HL-60 (cell line): ENCODE results near the gene NOS1AP.
A peak's percentile ranks its signal among the peaks of the same experiment; 100 is the strongest.

Experiments
- DNase-seq, 2 experiments: peaks; one replicate each; pipeline ENCODE4 v3.0.0-alpha.2; 2010 to 2020; ENCODE audit warnings: low read depth in 1 of 2, low spot score in 1 of 2
- H3K27ac ChIP-seq: fragments of 250-450 bp; sonication (Bioruptor Pico); replicated peaks from 2 replicates; pipeline ENCODE4 v1.5.1; 2020; ENCODE audit warnings: mild to moderate bottlenecking, moderate library complexity
- H3K27me3 ChIP-seq: fragments of 250-450 bp; sonication (Bioruptor Pico); 2 replicates; pipeline ENCODE4 v1.5.1; 2021; ENCODE audit warnings: mild to moderate bottlenecking, moderate library complexity; ENCODE audit not compliant: insufficient read depth, poor library complexity, severe bottlenecking
- H3K4me3 ChIP-seq: replicated peaks from 2 replicates; pipeline ENCODE4 v1.5.1; 2011; ENCODE audit warnings: mild to moderate bottlenecking, control low read depth, low read length; ENCODE audit not compliant: insufficient read depth
- CTCF ChIP-seq: IDR thresholded peaks from one replicate; pipeline ENCODE4 v1.5.1; 2011; ENCODE audit warnings: low read length, control low read depth, inconsistent platforms; ENCODE audit not compliant: insufficient read depth
- GABPA ChIP-seq: IDR thresholded peaks from 2 replicates; pipeline ENCODE4 v1.6.1; 2012; ENCODE audit warnings: low read depth
- POLR2AphosphoS5 ChIP-seq: IDR thresholded peaks from 2 replicates; pipeline ENCODE4 v1.6.1; 2012; ENCODE audit warnings: low read depth
- REST ChIP-seq: IDR thresholded peaks from 2 replicates; pipeline ENCODE4 v1.6.1; 2012; ENCODE audit warnings: low read depth; ENCODE audit not compliant: insufficient replicate concordance
- SPI1 ChIP-seq: IDR thresholded peaks from 2 replicates; pipeline ENCODE4 v1.6.1; 2012; ENCODE audit warnings: low read depth, mild to moderate bottlenecking, borderline replicate concordance

The NOS1AP gene

GRCh38 chr1:162389971-162390370 lies 320.5 kb downstream of the NOS1AP start:
- peaks cover 2% of the 10 kb centered on the region for H3K27me3 ChIP-seq
- TF ChIP-seq CTCF, result no peak
- TF ChIP-seq POLR2AphosphoS5, result no peak
- no peak for TF ChIP-seq REST
- TF ChIP-seq SPI1, result no peak
- no peak for DNase-seq
- H3K27ac ChIP-seq, result no peak overlapping the region
- H3K4me3 ChIP-seq, result no peak overlapping the region

DNA sequence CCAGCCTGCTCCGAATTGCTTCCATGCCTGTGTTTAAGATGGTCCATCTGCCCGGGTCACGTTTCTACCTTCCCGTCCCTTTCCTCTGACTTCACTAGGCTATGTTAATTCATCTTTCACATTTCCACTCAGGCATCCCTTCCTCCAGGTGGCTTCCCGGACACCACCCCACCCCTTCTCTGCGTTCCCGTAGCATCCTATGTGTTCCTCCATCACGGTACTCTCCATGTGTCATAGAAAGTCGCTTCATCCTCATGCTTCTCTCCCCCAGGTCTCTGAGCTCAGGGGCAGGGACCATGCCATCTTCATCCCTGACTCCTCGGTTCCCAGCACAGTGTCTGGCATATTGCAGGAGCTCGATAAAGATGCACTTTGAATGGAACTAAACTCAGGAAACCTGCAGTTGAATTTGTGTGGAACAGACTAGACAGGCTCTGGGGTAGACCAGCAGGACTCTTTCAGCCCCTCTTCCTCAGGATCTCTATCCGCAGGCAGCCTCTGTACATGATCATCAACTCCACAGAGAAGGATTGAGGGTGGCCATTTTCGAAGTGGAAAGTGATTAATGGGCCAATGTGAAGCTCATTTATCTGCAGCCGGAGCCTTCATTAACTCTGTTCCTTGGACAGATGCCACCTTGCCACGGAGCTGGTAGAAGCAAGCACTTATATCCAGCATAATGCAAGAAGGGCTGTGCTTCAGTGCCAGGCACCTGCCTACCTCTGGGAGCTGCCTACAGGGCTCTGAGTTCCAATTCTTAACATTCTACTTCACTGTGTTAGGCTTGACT lies 321.1 kb downstream of the NOS1AP start:
- H3K27me3 ChIP-seq, result peaks cover 2% of the 10 kb centered on the region
- TF ChIP-seq GABPA (no peak), CTCF (no peak)
- H3K27ac ChIP-seq, result no peak overlapping the region
- DNase-seq, result no peak
- H3K4me3 ChIP-seq, result no peak overlapping the region

DNA sequence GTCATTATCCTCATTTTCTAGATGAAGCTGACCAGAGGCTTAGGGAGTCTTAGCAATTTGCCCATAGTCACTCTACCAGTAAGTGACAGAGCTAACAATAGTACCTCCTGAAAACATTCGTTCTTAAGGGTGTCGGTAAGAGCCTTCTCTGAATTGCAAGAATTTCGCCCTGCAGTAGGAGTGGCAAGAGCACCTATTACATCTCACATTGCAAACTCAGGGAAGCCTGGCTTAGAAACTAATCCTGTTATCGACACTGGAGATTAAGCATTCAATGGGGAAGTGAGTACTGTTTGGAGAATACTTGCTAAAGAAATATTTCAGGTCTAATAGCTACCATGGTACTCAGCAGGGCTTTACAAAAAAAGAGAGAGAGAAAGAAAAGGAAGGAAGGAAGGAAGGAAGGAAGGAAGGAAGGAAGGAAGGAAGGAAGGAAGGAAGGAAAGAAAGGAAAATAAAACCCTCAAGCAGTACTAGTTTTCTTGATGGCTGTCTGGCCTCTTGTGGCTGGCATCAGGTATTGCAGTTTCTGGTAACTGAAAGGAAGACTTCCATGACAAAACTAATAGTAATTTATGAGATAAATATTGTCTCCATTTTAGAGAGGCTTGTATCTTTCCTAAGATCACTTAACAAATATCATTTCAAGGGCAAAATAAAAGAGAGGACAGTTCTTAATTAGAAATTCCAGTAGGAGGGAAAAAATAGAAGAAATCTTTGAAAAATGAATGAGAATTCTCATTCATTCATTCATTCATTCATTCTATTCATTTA lies 322.5 kb downstream of the NOS1AP start:
- peak; percentile 57 for TF ChIP-seq CTCF
- TF ChIP-seq REST, result no peak
- TF ChIP-seq SPI1, result peak; percentile 23; the same call in 1 of the 2 replicates
- TF ChIP-seq GABPA, result no peak
- peaks cover 7% of the 10 kb centered on the region for H3K27me3 ChIP-seq
- no peak overlapping the region for H3K4me3 ChIP-seq
- peak in 1 of 2 experiments; percentile 11 for DNase-seq
- no peak overlapping the region for H3K27ac ChIP-seq
